ENCODE results near the gene PAAF1.

The PAAF1 gene

DNA sequence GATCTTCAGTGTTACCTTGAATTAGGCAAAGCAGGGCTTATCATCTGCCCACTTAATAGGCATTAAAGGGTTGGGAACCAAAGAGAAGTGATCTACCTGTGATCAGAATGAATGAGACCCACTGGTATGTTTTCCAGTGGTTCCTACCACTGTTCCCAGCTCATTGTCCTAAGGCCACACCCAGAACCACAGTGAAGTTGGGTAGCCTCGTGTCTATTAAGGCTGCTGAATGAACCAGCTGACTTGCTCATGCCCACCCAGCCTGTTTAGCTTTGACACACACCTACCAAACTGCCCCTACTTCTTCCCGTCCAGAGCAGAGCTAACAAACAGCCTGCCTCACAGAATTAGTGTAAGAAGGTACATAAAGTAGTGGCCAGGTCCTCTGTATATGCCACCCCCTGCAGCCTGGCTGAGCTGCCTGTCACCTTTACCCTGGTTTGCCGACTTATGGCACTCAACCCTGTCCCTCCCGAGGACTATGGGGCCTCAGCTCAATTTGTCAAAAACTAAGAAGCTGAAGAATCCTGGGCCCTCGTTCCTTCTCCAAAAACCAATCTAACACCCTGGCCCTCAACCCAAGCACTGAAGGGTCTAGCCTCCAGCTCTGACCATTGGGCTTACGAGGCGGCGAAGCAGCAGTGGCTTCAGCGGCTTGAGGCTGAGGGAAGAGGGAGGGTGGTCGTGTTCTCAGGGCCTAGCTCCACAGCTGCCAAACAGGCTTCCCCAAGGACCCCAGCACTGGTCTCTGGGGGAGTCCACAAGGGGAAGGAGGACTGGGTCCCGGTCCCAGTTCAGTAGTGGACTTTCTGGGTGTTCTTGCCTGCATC, 96.0 kb downstream of the PAAF1 start:
- no peak for DNase-seq (ENCODE audit: low spot score)

DNA sequence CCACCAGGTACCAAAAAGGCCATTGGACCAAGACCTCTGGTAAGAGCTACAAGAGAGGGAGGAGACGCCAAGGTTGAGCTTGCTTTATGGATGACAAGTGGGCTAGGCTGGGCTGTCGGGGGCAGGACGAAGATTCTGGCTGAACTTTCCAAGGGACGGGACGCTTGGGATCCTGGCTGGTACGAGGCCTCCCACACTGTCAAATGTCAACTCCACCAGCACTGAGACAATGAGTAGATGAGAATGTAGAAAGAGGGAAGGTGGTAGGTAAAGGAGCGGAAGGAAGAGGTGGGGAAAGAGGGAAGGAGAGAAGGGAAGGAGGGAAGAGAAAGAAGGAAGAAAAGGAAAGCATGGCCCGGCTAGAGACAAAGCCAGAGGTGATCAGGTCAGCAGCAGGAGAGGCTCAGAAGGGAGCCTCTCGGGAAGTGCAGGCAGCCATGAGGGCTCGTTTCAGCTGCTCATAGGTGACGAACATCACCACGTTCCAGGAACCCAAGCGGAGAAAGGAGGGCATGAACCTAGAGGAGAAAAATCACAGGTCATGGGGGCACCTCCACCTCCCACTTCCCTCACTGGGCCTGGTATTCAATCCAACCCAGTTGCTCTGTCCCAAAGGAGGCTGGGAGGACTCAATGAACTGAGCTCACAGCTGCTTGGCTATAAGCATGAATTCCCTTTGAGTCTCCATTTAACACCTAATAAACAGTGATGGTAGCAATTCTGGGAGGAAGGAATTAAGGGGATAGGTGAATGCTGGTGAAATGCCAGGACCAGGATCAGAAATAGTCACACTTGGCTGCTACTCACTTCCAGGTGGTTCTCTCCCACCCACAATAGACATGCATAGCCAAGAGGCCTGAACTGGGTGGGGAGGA, 98.0 kb downstream of the PAAF1 start:
- no peak for DNase-seq (ENCODE audit: low spot score)

DNA sequence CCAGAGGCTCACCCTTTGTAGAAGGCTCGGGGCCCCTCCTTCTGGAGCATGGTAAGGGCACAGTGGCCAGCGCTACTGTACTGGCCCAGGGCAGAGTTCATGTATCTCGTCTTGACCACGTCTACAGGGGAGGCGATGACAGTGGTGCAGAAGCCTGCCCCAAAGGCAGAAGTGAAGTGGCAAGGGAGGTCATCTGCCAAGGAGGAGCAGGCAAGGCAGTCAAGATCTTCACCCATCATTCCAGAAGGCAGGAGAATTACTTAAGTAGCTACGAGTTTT, 98.6 kb downstream of the PAAF1 start:
- no peak for DNase-seq (ENCODE audit: low spot score)

DNA sequence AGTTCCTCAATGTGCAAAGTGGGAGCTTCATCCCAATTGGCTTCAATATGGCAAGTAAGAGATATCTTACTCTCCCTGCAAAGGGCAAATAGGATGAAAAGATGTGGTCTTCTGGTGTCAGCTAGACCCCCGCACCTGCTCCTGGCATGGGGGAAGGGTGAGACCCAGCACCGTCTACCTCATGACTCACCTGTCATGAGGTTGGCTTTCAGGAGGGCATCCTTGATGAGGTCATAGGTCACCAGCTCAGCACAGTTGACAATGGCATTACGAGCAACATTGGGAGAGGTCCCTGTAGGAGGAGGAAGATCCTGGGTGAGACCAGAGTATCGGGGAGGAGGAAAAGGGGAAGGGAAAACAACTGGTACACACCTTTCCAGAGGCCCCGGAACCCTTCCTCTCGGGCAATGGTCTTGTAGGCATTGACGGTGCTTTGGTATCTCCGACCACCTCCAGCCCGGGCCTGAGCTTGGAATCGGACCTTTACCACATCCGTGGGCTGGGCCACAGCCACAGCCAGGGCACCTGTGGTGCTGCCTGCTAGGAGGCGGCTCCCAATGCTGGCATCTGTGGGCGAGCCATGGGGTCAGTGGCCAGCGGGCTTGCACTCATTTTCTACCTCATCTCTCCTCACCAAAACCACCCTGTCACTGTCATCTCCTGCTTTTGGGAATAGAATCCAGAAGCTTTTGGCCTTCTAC, 99.8 kb downstream of the PAAF1 start:
- no peak for DNase-seq (ENCODE audit: low spot score)

DNA sequence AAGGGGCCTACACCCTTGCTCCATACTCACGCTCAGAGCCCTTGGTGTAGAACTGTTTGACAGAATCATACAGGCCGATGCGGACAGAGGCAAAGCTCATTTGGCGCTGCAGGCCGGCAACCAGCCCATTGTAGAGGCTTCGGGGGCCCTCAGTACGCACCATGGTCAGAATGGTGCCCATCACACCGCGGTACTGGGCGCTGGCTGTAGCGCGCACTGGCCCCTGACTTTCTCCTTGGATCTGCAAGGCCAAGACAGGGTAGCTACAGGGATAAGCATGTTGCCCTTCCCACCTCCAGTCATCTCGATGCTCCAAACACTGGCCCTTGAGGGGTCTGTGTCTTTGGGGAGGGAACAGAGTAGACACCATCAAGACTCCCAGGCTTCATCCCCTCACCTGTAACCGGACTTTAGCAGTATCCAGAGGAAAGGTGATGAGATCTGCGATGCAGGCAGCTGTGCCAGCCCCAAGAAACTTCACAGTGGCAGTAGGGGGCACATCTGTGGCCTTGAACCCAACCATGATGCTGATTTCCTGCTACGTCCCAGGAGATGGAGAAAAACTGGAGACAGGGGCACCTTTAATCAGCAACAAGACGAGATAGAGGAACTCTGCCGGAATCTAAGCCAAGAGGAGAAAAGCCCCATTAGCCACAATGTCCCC, 101.2 kb downstream of the PAAF1 start:
- no peak for DNase-seq (ENCODE audit: low spot score)

DNA sequence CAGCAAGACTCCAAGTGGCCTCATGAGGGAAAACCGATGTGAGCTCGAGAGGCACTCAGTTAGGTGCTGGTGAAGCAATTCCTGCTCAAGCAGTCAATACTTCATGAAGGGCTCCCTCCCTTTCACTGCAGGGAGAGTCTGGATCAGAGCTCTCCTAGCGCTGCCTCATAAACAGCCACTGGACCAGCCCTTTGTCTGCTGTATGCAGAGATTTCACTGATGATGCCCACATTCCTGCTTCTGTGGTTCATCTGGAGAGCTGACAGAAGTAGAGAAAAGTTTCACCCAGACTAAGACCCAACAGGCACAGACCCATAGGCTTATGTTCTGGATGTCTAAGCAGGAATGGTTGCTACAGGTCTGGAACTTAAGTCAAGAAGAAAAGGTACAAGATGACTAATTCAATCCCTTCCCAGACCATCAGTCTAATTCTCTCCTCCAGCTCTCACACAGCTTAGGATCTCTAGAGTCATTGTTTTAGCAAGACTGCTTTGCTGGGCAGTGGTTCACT, 101.8 kb downstream of the PAAF1 start:
- peak; percentile 26 for DNase-seq (ENCODE audit: low spot score)

DNA sequence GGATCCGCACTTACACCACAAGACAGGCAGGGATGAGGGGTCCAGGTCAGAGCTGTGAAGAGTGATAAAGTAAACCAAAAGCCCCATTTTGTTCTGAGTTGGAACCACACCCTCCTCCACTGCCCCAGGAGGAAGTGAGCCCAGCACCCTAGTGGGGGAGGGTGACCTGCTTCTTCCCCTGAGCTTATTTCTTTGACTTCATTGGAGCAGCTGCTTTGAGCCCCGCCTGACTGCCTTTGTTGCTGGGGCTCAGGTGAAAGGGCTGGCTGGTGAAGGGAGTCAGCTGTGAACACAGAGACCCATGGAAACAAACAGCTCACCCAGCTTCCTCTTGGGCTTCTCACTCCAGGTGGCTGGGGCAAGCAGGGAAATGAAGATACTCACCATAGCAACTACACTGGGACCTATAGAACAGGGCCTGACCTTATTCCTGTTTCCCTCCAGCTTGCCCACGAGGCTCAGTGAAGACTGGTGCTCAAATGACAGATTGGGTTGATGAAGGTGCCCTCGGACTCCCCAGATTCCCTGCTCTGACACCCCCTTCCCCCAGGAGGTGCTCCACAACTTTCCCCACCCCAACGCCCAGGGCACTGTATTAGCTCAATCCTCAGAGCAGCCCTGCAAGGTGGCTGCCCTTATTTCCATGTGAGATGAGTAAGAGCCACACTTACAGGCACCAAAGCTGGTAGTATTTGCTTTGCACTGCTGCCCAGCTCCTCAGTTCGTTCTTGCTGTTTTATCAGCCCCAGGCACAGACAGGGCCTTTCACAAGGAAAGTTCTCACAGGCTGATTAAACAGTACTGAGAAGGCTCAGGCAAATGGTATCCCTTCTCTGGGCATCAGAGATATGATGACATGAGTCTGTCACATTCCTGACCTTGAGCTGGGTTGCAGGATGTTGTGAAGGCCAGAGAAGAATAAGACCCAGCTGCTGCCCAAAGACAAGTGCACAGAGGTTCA, 103.5 kb downstream of the PAAF1 start:
- DNase-seq (ENCODE audit: low spot score): no peak

All from AG08395 (cell line).